Islet of Langerhans (tissue), 1 donor: ENCODE measurements around the gene MFSD6.

Experiments
- FAIRE-seq: peaks from one replicate; lab custom pipeline; 2011; peaks lifted over from hg19 to GRCh38; lab: Jason Lieb, UNC

Gene MFSD6

GRCh38 chr2:190533175-190533967 is 125.2 kb downstream of the MFSD6 start:
- no peak for FAIRE-seq

GRCh38 chr2:190533968-190534309 is 125.8 kb downstream of the MFSD6 start:
- FAIRE-seq: no peak

GRCh38 chr2:190534310-190535120 is 126.4 kb downstream of the MFSD6 start, which contains the start of gene NEMP2:
Gene NEMP2 (minus strand): TSS chr2:190534722. CDS start chr2:190534655, 67 bp downstream.
- FAIRE-seq: no peak

- FAIRE-seq: peak; percentile 80
Observed at GRCh38 chr2:190535121-190535439, 126.9 kb downstream of the MFSD6 start.

GRCh38 chr2:190535586-190535985 is 127.4 kb downstream of the MFSD6 start:
- FAIRE-seq: no peak

GRCh38 chr2:190537765-190538164 is 129.6 kb downstream of the MFSD6 start:
- FAIRE-seq: no peak

- FAIRE-seq: no peak
Observed at GRCh38 chr2:190538201-190538600, 130.0 kb downstream of the MFSD6 start.

- no peak for FAIRE-seq
Observed at GRCh38 chr2:190540048-190540447, 131.9 kb downstream of the MFSD6 start.

- no peak for FAIRE-seq
Observed at GRCh38 chr2:190545093-190545492, 136.9 kb downstream of the MFSD6 start.

GRCh38 chr2:190545555-190546385 is 137.6 kb downstream of the MFSD6 start:
- FAIRE-seq: no peak

GRCh38 chr2:190546734-190547133 is 138.6 kb downstream of the MFSD6 start:
- no peak for FAIRE-seq

- no peak for FAIRE-seq
Observed at GRCh38 chr2:190547886-190548285, 139.7 kb downstream of the MFSD6 start.

GRCh38 chr2:190550137-190550536 is 142.0 kb downstream of the MFSD6 start:
- no peak for FAIRE-seq
